Measurements from ENCODE around the gene NPTX1. TPM values are rescaled to one million over a fixed set of nuclear protein-coding genes. Genes with fewer than 3 reads are reported as not detected.

Gene NPTX1
- total RNA-seq, 2 experiments from 2014 or later, result 0.22 TPM; not detected in 1

- no TSS peak for BruUV-seq (replicated peaks)
- Histone ChIP-seq H3K4me3 (ENCODE audit: low read depth, low read length, poor library complexity, severe bottlenecking) (no peak overlapping the region), H3K4me1 (ENCODE audit: insufficient read depth, low read length, poor library complexity, severe bottlenecking) (peaks cover 4% of the 10 kb centered on the region), H2AFZ (ENCODE audit: low read length) (no peak overlapping the region), H4K20me1 (ENCODE audit: insufficient read depth, low read length) (no peaks in the 10 kb centered on the region), H3K27ac (ENCODE audit: low read depth, low read length, poor library complexity, severe bottlenecking) (no peak overlapping the region), H3K4me2 (ENCODE audit: low read length) (no peak overlapping the region), H3K9me2 (ENCODE audit: insufficient read depth, low read length) (no peaks in the 10 kb centered on the region), H3K36me3 (ENCODE audit: insufficient read depth, low read length) (no peaks in the 10 kb centered on the region), H3K79me2 (ENCODE audit: insufficient read depth, low read depth, low read length) (no peaks in the 10 kb centered on the region), H3K9me3 (ENCODE audit: low read length) (no peaks in the 10 kb centered on the region)
- POLR2A ChIA-PET, result no interaction called here
- no peak for TF ChIP-seq CTCF (conservative IDR thresholded peaks at IDR 0.05; ENCODE audit: low read length)
- no peak for TF ChIP-seq EZH2phosphoT487 (IDR thresholded peaks at IDR 0.05; ENCODE audit: borderline replicate concordance, low read depth, low read length)
- CTCF ChIA-PET (ENCODE audit: unreplicated experiment), result no interaction called here
- intact Hi-C loops (cut with micrococcal nuclease; ENCODE audit: unreplicated experiment), result no loop called here
- DNase-seq (ENCODE audit: low spot score), result no peak
These were observed 14.8 kb downstream of the NPTX1 start for GRCh38 chr17:80461528-80462160.

DNA sequence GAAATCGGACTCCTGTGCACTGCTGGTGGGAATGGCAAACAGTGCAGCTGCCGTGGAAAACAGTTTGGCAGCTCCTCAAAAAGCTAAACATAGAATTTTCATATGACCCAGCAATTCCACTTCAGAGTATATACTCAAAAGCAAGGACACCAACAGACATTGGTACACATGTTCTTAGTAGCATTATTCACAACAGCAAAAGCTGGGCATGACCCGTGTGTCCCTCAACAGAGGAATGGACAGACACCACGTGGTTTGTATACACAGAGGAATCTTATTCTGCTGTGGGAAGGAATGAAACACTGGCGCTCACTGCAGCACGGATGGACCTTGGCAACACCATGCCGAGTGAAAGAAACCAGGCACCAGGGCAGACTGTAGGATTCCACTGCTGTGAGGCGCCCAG is 16.0 kb downstream of the NPTX1 start:
- Histone ChIP-seq H3K36me3 (ENCODE audit: insufficient read depth, low read length) (no peaks in the 10 kb centered on the region), H3K4me2 (ENCODE audit: low read length) (no peak overlapping the region), H3K27ac (ENCODE audit: low read depth, low read length, poor library complexity, severe bottlenecking) (no peak overlapping the region), H4K20me1 (ENCODE audit: insufficient read depth, low read length) (no peaks in the 10 kb centered on the region), H2AFZ (ENCODE audit: low read length) (no peak overlapping the region), H3K9me2 (ENCODE audit: insufficient read depth, low read length) (no peaks in the 10 kb centered on the region), H3K79me2 (ENCODE audit: insufficient read depth, low read depth, low read length) (no peaks in the 10 kb centered on the region), H3K9me3 (ENCODE audit: low read length) (no peaks in the 10 kb centered on the region), H3K4me1 (ENCODE audit: insufficient read depth, low read length, poor library complexity, severe bottlenecking) (peaks cover 12% of the 10 kb centered on the region), H3K4me3 (ENCODE audit: low read depth, low read length, poor library complexity, severe bottlenecking) (no peak overlapping the region)
- intact Hi-C loops (cut with micrococcal nuclease; ENCODE audit: unreplicated experiment), result no loop called here
- CTCF ChIA-PET (ENCODE audit: unreplicated experiment), result no interaction called here
- TF ChIP-seq EZH2phosphoT487 (IDR thresholded peaks at IDR 0.05; ENCODE audit: borderline replicate concordance, low read depth, low read length), result no peak
- TF ChIP-seq CTCF (conservative IDR thresholded peaks at IDR 0.05; ENCODE audit: low read length), result no peak
- DNase-seq (ENCODE audit: low spot score), result no peak
- POLR2A ChIA-PET, result no interaction called here
- no TSS peak for BruUV-seq (replicated peaks)

DNA sequence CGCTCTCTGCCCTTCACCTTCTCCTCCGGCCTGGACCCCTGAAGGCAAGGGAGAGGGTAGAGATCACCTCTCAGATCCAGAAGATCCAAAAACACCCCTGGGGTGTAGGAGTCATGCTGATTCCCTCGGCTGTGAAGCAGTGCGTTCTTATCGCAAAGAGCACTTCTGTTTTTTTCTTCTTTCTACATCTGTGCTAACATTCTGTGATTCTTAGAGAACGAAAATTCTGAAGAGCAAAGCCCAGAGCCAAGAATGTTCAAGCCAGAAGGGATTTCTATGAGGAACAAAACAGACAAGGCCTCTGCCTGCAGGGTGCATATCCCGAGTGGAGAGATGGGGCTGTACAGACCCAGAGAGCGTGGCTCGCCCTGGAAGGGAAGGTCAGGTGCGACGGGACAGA is 17.2 kb downstream of the NPTX1 start:
- Histone ChIP-seq H4K20me1 (ENCODE audit: insufficient read depth, low read length) (no peaks in the 10 kb centered on the region), H3K4me3 (ENCODE audit: low read depth, low read length, poor library complexity, severe bottlenecking) (no peak overlapping the region), H3K79me2 (ENCODE audit: insufficient read depth, low read depth, low read length) (no peaks in the 10 kb centered on the region), H3K4me2 (ENCODE audit: low read length) (no peak overlapping the region), H2AFZ (ENCODE audit: low read length) (no peak overlapping the region), H3K27ac (ENCODE audit: low read depth, low read length, poor library complexity, severe bottlenecking) (no peak overlapping the region), H3K4me1 (ENCODE audit: insufficient read depth, low read length, poor library complexity, severe bottlenecking) (peaks cover 15% of the 10 kb centered on the region), H3K9me2 (ENCODE audit: insufficient read depth, low read length) (no peaks in the 10 kb centered on the region), H3K9me3 (ENCODE audit: low read length) (no peaks in the 10 kb centered on the region), H3K36me3 (ENCODE audit: insufficient read depth, low read length) (no peaks in the 10 kb centered on the region)
- ChIA-PET POLR2A (no interaction called here), CTCF (ENCODE audit: unreplicated experiment) (no interaction called here)
- BruUV-seq (replicated peaks), result no TSS peak
- intact Hi-C loops (cut with micrococcal nuclease; ENCODE audit: unreplicated experiment), result no loop called here
- no peak for TF ChIP-seq CTCF (conservative IDR thresholded peaks at IDR 0.05; ENCODE audit: low read length)
- no peak for TF ChIP-seq EZH2phosphoT487 (IDR thresholded peaks at IDR 0.05; ENCODE audit: borderline replicate concordance, low read depth, low read length)
- DNase-seq (ENCODE audit: low spot score), result no peak
